Measurements from ENCODE around the gene CARM1.

CARM1 gene

GRCh38 chr19:10911579-10912363, 40.4 kb downstream of the CARM1 start:
- no peak for FAIRE-seq

GRCh38 chr19:10912619-10913018, 41.3 kb downstream of the CARM1 start:
- FAIRE-seq = no peak

- no peak for FAIRE-seq
Measured at GRCh38 chr19:10913716-10914340, 42.5 kb downstream of the CARM1 start.

GRCh38 chr19:10915130-10916091, 44.1 kb downstream of the CARM1 start:
- no peak for FAIRE-seq

- no peak for FAIRE-seq
Measured at GRCh38 chr19:10916602-10917001, 45.2 kb downstream of the CARM1 start.

GRCh38 chr19:10918359-10918758, 47.0 kb downstream of the CARM1 start:
- no peak for FAIRE-seq

- FAIRE-seq = no peak
Measured at GRCh38 chr19:10919352-10920287, 48.3 kb downstream of the CARM1 start.

- no peak for FAIRE-seq
Measured at GRCh38 chr19:10920288-10920655, 48.9 kb downstream of the CARM1 start.

GRCh38 chr19:10920781-10921180, 49.4 kb downstream of the CARM1 start:
- no peak for FAIRE-seq

GRCh38 chr19:10921199-10921909, 50.0 kb downstream of the CARM1 start:
- no peak for FAIRE-seq

- no peak for FAIRE-seq
Measured at GRCh38 chr19:10921910-10922637, 50.7 kb downstream of the CARM1 start.

GRCh38 chr19:10922638-10923014, 51.3 kb downstream of the CARM1 start:
- no peak for FAIRE-seq

GRCh38 chr19:10923260-10924112, 52.1 kb downstream of the CARM1 start:
- no peak for FAIRE-seq

- FAIRE-seq = no peak
Measured at GRCh38 chr19:10924597-10924996, 53.2 kb downstream of the CARM1 start.

- no peak for FAIRE-seq
Measured at GRCh38 chr19:10927730-10928562, 56.6 kb downstream of the CARM1 start.

- FAIRE-seq = peak; percentile 33
Measured at GRCh38 chr19:10928563-10929401, 57.4 kb downstream of the CARM1 start, which contains the start of the genes TIMM29 and YIPF2. Gene TIMM29, plus strand, starts transcription at chr19:10928811. Its CDS starts 12 bp downstream, at chr19:10928823. Gene YIPF2, minus strand, starts transcription at chr19:10928639. Its CDS starts 229 bp downstream, at chr19:10928410.

GRCh38 chr19:10929402-10929794, 58.0 kb downstream of the CARM1 start:
- no peak for FAIRE-seq
